Neural cell (in vitro differentiated cells): ENCODE measurements around the gene CAMKMT. TPM values are rescaled to one million over a fixed set of nuclear protein-coding genes. Genes with fewer than 3 reads are reported as not detected.

ENCODE experiments used
- H2AFZ ChIP-seq: fragments of 200-600, 300-800 bp; sonication (generic), shearing (Covaris generic); 2 replicates; pipeline ENCODE4 v1.6.0; 2014; ENCODE audit warnings: low read depth, mild to moderate bottlenecking, antibody characterized with exemption, low read length, moderate library complexity
- H3F3A ChIP-seq: fragments of 200-600 bp; shearing (Covaris generic); 2 replicates; pipeline ENCODE4 v1.6.1; 2016; ENCODE audit warnings: mild to moderate bottlenecking, moderate library complexity, mixed read lengths, antibody characterized with exemption, low read length; ENCODE audit not compliant: insufficient read depth, poor library complexity, severe bottlenecking
- H3K27ac ChIP-seq: fragments of 200-600, 300-800 bp; sonication (generic), shearing (Covaris generic); 2 replicates; pipeline ENCODE4 v1.5.1; 2014; ENCODE audit warnings: mild to moderate bottlenecking, low read length, moderate library complexity
- H3K27me3 ChIP-seq: fragments of 300-800, 200-600 bp; sonication (generic), shearing (Covaris generic); 2 replicates; pipeline ENCODE4 v1.6.0; 2014; ENCODE audit warnings: mild to moderate bottlenecking, low read depth, low read length, moderate library complexity; ENCODE audit not compliant: insufficient read depth
- H3K36me3 ChIP-seq: fragments of 300-800, 200-600 bp; sonication (generic), shearing (Covaris generic); 2 replicates; pipeline ENCODE4 v1.5.1; 2014; ENCODE audit warnings: mild to moderate bottlenecking, antibody characterized with exemption, low read length, moderate library complexity; ENCODE audit not compliant: insufficient read depth
- H3K4me2 ChIP-seq: fragments of 300-800, 200-600 bp; sonication (generic), shearing (Covaris generic); 2 replicates; pipeline ENCODE4 v1.6.0; 2014; ENCODE audit warnings: mild to moderate bottlenecking, low read length
- H3K4me3 ChIP-seq: fragments of 300-800, 200-600 bp; sonication (generic), shearing (Covaris generic); 2 replicates; pipeline ENCODE4 v1.5.1; 2014; ENCODE audit warnings: mild to moderate bottlenecking, low read length, moderate library complexity
- H3K79me2 ChIP-seq: fragments of 200-600 bp; shearing (Covaris generic); replicated peaks from 2 replicates; pipeline ENCODE4 v1.6.0; 2014; ENCODE audit warnings: mild to moderate bottlenecking, low read length, moderate library complexity; ENCODE audit not compliant: insufficient read depth
- H3K9ac ChIP-seq: fragments of 300-800, 200-600 bp; sonication (generic), shearing (Covaris generic); 2 replicates; pipeline ENCODE4 v1.6.1; 2016; ENCODE audit warnings: mild to moderate bottlenecking, low read length, mixed read lengths
- H3K9me2 ChIP-seq: fragments of 200-600 bp; shearing (Covaris generic); 2 replicates; pipeline ENCODE4 v1.6.1; 2016; ENCODE audit warnings: mild to moderate bottlenecking, low read length, mixed read lengths; ENCODE audit not compliant: insufficient read depth
- H3K9me3 ChIP-seq: fragments of 200-600, 300-800 bp; sonication (generic), shearing (Covaris generic); 2 replicates; pipeline ENCODE4 v1.6.1; 2016; ENCODE audit warnings: mild to moderate bottlenecking, mixed run types, low read length, moderate library complexity, mixed read lengths
- H4K20me1 ChIP-seq: fragments of 200-600 bp; shearing (Covaris generic); 2 replicates; pipeline ENCODE4 v1.6.1; 2016; ENCODE audit warnings: mild to moderate bottlenecking, mixed run types; ENCODE audit not compliant: insufficient read depth
- EP300 ChIP-seq: fragments of 450-650 bp; conservative IDR thresholded peaks from 2 replicates; pipeline ENCODE4 v1.6.1; 2014; ENCODE audit warnings: antibody characterized with exemption, mild to moderate bottlenecking, moderate library complexity; ENCODE audit not compliant: poor library complexity, severe bottlenecking
- EZH2 ChIP-seq: fragments of 200-600, 300-800 bp; shearing (Covaris generic), sonication (generic); IDR thresholded peaks from 2 replicates; pipeline ENCODE4 v1.6.1; 2014; ENCODE audit warnings: antibody characterized with exemption, low read length, borderline replicate concordance, mild to moderate bottlenecking; ENCODE audit not compliant: insufficient read depth, poor library complexity, severe bottlenecking
- MXI1 ChIP-seq: fragments of 450-650 bp; conservative IDR thresholded peaks from 2 replicates; pipeline ENCODE4 v1.6.1; 2014; ENCODE audit warnings: antibody characterized with exemption, mild to moderate bottlenecking; ENCODE audit not compliant: poor library complexity, severe bottlenecking
- POLR2AphosphoS5 ChIP-seq: IDR thresholded peaks from 2 replicates; pipeline ENCODE4 v1.6.1; 2012
- RAD21 ChIP-seq: fragments of 450-650 bp; conservative IDR thresholded peaks from 2 replicates; pipeline ENCODE4 v1.6.1; 2014; ENCODE audit warnings: antibody characterized with exemption, mild to moderate bottlenecking, moderate library complexity
- SMC3 ChIP-seq: fragments of 450-650 bp; conservative IDR thresholded peaks from 2 replicates; pipeline ENCODE4 v1.6.1; 2014; ENCODE audit warnings: antibody characterized with exemption, mild to moderate bottlenecking, moderate library complexity; ENCODE audit not compliant: poor library complexity
- TAF1 ChIP-seq: IDR thresholded peaks from 2 replicates; pipeline ENCODE4 v1.6.1; 2012; ENCODE audit warnings: low read depth
- polyA plus RNA-seq: library from polyadenylated mRNA; depleted of rRNA; stranded (reverse); fragments of >200 nt; gene quantifications from 2 replicates; pipeline ENCODE4 v1.2.3, GENCODE V29; 2014
- TF ChIP-seq, protein P1 (sequence below): fragments of 450-650 bp; IDR thresholded peaks from 2 replicates; pipeline ENCODE4 v1.5.1; 2014; ENCODE audit warnings: antibody characterized with exemption, mild to moderate bottlenecking, moderate library complexity; ENCODE audit not compliant: poor library complexity, severe bottlenecking
- TF ChIP-seq, protein P2 (sequence below): IDR thresholded peaks from 2 replicates; pipeline ENCODE4 v1.6.1; 2012; ENCODE audit warnings: borderline replicate concordance

The CAMKMT gene
- polyA plus RNA-seq, 1 donor from 2014 or later = 5.1 TPM

DNA sequence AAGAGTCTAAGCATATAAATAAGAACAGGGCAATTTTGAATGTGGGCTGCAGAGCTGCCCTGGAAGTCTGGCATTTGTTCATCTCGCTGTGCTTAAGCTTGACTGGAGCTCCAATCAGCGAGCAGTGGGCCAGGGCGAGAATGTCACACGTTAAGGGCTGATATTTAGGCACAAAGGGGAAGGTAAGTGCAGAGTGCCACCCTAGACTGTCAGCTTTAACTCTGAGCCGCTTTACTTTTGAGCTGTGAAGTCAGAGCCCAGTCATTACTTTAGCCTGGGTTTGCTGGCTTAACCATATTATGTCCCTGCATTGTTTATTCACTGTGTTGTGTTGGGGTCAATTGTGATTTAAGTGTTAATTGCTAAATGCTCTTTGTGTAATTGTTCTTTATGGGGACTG lies 343.6 kb downstream of the CAMKMT start:
- TF ChIP-seq, protein P1, sequence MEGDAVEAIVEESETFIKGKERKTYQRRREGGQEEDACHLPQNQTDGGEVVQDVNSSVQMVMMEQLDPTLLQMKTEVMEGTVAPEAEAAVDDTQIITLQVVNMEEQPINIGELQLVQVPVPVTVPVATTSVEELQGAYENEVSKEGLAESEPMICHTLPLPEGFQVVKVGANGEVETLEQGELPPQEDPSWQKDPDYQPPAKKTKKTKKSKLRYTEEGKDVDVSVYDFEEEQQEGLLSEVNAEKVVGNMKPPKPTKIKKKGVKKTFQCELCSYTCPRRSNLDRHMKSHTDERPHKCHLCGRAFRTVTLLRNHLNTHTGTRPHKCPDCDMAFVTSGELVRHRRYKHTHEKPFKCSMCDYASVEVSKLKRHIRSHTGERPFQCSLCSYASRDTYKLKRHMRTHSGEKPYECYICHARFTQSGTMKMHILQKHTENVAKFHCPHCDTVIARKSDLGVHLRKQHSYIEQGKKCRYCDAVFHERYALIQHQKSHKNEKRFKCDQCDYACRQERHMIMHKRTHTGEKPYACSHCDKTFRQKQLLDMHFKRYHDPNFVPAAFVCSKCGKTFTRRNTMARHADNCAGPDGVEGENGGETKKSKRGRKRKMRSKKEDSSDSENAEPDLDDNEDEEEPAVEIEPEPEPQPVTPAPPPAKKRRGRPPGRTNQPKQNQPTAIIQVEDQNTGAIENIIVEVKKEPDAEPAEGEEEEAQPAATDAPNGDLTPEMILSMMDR = no peak
- TF ChIP-seq POLR2AphosphoS5 (no peak), EP300 (no peak), SMC3 (no peak), MXI1 (no peak), RAD21 (no peak), EZH2 (no peak), TAF1 (no peak)
- TF ChIP-seq, protein P2, sequence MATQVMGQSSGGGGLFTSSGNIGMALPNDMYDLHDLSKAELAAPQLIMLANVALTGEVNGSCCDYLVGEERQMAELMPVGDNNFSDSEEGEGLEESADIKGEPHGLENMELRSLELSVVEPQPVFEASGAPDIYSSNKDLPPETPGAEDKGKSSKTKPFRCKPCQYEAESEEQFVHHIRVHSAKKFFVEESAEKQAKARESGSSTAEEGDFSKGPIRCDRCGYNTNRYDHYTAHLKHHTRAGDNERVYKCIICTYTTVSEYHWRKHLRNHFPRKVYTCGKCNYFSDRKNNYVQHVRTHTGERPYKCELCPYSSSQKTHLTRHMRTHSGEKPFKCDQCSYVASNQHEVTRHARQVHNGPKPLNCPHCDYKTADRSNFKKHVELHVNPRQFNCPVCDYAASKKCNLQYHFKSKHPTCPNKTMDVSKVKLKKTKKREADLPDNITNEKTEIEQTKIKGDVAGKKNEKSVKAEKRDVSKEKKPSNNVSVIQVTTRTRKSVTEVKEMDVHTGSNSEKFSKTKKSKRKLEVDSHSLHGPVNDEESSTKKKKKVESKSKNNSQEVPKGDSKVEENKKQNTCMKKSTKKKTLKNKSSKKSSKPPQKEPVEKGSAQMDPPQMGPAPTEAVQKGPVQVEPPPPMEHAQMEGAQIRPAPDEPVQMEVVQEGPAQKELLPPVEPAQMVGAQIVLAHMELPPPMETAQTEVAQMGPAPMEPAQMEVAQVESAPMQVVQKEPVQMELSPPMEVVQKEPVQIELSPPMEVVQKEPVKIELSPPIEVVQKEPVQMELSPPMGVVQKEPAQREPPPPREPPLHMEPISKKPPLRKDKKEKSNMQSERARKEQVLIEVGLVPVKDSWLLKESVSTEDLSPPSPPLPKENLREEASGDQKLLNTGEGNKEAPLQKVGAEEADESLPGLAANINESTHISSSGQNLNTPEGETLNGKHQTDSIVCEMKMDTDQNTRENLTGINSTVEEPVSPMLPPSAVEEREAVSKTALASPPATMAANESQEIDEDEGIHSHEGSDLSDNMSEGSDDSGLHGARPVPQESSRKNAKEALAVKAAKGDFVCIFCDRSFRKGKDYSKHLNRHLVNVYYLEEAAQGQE = no peak
- Histone ChIP-seq H3K27ac (peak overlapping the region; percentile 45), H4K20me1 (no peaks in the 10 kb centered on the region), H3K9ac (no peak overlapping the region), H3K36me3 (no peaks in the 10 kb centered on the region), H3K79me2 (no peaks in the 10 kb centered on the region), H3F3A (peaks cover 18% of the 10 kb centered on the region), H3K27me3 (peaks cover 39% of the 10 kb centered on the region), H3K9me2 (no peaks in the 10 kb centered on the region), H2AFZ (no peak overlapping the region), H3K4me3 (no peak overlapping the region), H3K4me2 (no peak overlapping the region), H3K9me3 (no peaks in the 10 kb centered on the region)

DNA sequence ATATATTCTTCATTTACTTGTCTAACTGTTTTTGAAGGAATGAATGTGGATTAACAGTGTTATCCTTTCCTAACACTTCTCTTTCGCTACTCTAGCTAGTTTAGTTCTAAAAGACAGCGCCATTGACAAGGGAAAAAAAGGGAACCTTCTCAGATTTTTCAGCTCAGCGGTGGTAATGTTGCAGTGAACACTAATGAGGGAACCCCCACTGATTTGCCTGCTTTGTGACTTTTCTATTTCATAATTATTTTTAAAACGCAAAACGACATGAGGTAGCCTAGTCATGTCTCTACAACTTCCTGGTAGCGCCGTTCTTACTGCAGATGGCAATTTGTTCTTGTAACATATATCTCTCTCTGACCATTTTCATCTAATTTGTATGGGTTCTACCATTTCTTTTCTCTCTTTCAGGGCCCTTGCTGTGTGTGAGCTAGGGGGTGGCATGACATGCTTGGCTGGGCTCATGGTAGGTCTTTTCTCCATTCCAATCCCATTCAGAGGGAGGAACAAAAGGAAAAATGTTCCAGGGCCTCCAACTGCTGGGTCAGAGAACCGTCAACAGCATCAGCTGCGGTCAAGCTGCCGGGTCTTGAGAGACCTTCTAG lies 344.2 kb downstream of the CAMKMT start:
- Histone ChIP-seq H3K27ac (peak overlapping the region; percentile 45), H3K9me2 (no peaks in the 10 kb centered on the region), H3K4me3 (peak overlapping the region; percentile 40), H3F3A (peaks cover 18% of the 10 kb centered on the region), H3K79me2 (no peaks in the 10 kb centered on the region), H2AFZ (no peak overlapping the region), H3K9me3 (no peaks in the 10 kb centered on the region), H3K9ac (no peak overlapping the region), H3K27me3 (peaks cover 44% of the 10 kb centered on the region), H4K20me1 (no peaks in the 10 kb centered on the region), H3K4me2 (peak overlapping the region; percentile 4), H3K36me3 (no peaks in the 10 kb centered on the region)
- TF ChIP-seq MXI1 (no peak), RAD21 (no peak), TAF1 (no peak), SMC3 (no peak), POLR2AphosphoS5 (no peak), EP300 (no peak), EZH2 (no peak)
- TF ChIP-seq, protein P1 = no peak
- TF ChIP-seq, protein P2 = no peak
